Stimulated activated naive CD4-positive, alpha-beta T cell treated with Interleukin-2 at 50 U/mL for 16 hours (primary cell): ENCODE results near the gene SETBP1.
A peak's percentile ranks its signal among the peaks of the same experiment; 100 is the strongest.

Source experiments
- DNase-seq: peaks from one replicate; lab custom pipeline; 2025; lab: John Stamatoyannopoulos, UW

Gene SETBP1

DNA sequence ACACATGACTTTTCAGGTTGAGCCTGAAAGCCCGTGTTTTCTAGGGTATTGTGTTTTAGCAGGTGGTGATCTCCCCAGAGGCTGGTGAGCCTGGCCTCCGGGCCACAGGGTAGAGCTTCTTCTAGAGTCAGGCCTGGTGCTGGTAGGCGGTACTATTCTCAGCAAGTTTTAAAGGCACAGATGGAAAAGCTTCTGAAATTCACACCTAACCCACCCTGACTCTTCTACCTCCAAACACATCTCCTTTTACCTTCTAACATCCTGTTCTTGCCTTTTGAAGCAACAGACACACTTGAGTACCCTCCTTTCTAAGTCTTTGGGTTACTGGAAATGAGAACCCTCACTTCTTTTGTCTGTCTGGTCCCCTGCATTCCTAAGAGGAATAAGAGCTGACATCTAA is 191.1 kb downstream of the SETBP1 start:
- no peak for DNase-seq

DNA sequence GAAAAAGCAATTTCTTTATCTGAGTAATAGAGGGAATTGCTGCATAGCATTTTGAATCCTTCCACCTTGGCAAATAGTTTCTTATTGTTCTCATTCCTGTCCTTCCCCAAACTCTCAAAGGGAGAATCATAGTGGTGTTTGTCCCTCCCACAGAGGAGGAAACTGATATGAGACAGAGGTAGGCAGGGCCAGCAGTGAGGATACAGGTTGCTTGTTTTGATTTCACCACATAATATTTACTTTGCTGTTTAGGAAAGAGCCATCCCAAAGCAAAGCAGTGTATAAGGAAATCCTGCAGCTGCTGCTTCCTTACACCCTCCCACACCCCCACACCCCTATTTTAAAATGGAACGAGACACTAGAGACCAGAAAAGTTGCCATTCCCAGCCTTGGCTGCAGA is 195.3 kb downstream of the SETBP1 start:
- DNase-seq: no peak

DNA sequence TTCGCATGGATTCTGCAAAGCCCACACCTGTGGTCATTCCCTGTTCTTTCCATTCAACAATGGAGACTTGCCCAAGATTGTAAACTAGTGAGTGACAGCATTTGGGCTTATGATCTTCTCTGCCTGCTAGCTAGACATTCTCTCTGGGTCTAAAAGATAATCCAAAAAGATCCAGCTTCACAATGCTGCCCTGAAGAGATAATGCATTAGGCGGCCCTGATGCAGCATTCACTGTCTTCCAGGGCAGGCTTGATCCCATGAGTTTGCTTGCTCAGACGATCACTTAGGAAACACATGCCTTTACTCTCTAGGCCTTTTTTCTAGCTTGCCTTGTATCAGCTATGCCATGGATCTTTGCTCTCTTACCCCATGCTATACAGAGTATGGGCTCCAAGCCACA is 196.1 kb downstream of the SETBP1 start:
- no peak for DNase-seq

- DNase-seq: no peak
Measured at GRCh38 chr18:44878335-44878734, 197.6 kb downstream of the SETBP1 start.

DNA sequence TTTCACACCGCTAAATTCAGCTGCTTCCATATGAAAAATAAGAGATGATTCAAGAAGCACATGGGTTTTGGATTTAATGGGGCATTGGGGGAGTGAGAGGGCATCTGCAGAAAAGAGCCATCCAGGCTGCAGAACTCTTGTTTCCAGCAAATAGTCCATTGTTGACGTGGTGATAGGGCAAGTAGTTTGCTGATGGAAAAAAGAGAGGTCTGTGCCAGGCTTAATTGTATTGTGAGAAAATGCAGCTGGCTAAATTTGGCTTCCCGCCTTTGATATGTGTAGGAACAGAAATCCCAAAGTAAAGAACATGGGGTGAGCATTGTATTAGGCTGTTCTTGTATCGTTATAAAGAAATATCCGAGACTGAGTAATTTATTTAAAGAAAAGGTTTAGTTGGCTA is 199.5 kb downstream of the SETBP1 start:
- no peak for DNase-seq

GRCh38 chr18:44881461-44882162 is 200.9 kb downstream of the SETBP1 start:
- no peak for DNase-seq

- DNase-seq: no peak
Measured at GRCh38 chr18:44882163-44882868, 201.6 kb downstream of the SETBP1 start.

DNA sequence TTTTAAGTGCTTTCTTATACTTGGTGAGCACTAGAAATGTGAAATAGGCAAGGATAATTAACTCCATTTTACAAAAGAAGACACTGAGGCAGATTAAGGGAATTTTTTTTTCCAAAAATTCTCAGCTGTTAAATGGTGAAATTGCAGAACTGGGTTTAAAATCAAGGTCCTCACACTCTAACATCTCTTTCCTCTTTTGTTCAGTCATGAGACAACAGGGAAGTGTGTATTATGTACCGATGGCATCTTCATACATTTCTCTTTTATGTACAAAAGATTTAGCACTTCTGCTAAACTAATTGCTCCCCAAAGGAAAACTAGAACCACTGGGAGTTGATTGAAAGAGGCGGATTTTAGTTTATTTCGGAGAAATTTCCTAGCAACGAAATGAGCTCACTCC is 203.0 kb downstream of the SETBP1 start:
- DNase-seq: no peak

DNA sequence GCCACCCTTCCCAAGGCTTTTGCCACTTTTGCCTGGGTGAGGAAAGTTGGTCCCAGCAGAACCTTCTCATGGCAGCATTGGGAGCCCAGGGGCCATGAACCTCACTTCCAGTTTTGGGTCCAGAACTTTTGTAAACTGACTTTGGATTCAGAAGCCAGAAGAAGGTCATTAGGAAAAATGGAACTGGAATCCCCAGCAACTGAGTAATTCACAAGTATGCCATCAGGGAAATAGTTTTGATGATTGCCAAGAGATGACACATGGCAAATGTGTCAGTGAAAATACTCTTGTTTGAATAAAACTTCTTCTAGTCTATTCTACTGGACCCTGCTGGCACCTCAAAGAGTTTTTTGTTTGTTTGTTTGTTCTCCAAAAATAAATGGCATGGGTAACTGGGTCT is 203.7 kb downstream of the SETBP1 start:
- DNase-seq: no peak

DNA sequence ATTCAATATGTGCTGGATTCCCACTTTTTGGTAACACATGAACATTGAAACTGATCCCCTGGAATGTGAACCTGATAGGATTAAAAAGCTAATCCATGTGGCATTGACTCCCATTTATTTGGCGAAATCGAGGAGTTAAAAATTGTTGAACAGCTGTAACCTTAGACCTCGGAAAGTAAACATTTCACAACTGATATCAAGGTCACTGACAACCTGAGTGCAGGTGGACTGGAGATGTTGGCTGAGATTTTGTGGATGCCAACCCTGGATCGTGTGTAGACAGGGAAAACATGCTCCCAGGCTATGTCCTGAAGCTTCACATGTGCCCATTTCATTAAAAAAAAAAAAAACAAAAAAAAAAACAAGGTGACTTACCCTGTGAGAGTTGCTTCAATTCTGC is 204.8 kb downstream of the SETBP1 start:
- no peak for DNase-seq

DNA sequence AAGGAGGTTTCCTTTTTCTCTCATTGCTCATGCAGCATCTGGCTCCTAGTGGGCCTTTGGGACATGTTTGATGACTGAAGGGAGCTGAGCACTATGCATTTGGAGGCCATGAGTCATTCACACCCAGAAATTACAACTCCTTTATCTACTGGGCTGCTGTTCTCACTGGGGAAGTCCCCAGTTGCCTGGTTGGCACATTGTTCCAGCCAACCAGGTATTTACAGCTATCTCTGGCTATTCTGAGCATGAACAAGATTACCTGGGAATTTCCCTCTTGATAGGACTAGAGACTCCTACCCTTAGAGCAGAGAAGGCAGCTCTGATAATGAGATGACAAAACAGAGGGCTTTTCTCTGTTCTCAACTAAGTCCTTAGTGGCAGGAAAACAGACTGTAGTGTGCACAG is 206.5 kb downstream of the SETBP1 start:
- peak; percentile 57 for DNase-seq

GRCh38 chr18:44889111-44889510 is 208.4 kb downstream of the SETBP1 start:
- DNase-seq: no peak

- no peak for DNase-seq
Measured at GRCh38 chr18:44893045-44893706, 212.5 kb downstream of the SETBP1 start.

- no peak for DNase-seq
Measured at GRCh38 chr18:44893966-44894365, 213.3 kb downstream of the SETBP1 start.

DNA sequence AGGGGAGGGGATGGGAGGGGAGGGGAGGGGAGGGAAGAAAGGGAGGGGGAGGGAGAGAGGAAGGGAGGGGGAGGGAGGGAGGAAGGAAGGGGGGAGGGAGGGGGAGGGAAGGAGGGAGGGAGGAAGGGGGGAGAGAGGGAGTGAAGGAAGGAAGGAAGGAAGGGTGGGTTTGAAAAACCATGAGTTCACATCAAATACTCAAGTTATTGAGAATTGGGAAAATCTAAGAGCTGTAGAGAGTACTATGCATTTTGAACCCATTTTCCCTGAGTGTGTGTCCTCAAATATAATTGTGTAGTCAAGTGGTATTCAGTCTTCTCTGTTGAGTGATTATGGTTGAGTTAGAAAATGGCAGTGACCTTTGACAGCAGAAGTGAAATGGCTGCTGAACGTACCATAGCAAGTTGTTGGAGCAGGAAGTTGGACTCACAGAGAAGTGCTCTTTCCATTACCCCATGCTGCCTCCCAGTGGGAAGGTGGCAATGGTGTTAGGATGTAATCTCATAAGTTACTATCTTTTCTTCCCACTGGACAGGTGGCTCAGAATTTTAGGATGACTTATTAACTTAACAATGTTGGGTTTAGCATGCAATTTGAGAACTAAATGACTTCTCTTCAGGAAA is 214.6 kb downstream of the SETBP1 start:
- DNase-seq: no peak

DNA sequence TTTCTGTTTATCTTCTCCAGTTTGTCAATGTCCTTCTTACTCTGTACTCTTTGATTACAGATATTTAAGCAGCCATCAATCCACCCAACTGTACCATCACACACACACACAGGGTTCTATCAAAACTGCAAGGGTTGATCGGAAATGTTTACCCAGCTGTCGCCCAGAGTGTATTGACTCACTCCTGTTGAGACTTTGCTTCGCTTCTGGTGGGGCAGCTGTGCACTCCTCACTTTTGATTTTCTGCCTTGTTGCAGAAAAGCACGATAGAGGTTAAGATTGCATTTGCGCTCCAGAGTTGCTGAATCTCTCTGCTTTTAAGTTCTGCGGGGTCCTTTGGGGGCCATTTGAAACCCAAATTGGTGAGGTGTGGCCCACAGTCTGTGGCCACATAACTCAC is 216.2 kb downstream of the SETBP1 start:
- no peak for DNase-seq

GRCh38 chr18:44897411-44897810 is 216.7 kb downstream of the SETBP1 start:
- DNase-seq: no peak

DNA sequence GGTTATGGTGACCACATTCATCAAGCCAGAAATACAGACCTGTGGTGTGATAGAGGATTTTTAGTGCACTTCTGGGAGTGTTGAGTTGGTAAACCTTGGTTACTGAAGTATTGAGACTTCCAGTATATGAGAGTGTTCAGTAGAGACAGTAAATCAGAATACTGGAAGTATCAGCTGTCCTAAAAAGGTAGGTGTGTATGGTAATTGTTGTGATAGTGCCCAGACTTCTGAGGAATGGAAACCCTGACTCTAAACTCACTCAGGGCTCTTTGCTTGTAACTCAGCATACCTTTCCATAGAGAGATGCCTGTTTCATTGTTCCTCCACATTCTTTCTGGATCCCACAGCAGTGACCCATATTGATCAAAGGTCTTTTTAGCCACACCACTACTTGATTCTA is 217.1 kb downstream of the SETBP1 start:
- no peak for DNase-seq

GRCh38 chr18:44898498-44898897 is 217.8 kb downstream of the SETBP1 start:
- DNase-seq: no peak

GRCh38 chr18:44899832-44900231 is 219.1 kb downstream of the SETBP1 start:
- no peak for DNase-seq

DNA sequence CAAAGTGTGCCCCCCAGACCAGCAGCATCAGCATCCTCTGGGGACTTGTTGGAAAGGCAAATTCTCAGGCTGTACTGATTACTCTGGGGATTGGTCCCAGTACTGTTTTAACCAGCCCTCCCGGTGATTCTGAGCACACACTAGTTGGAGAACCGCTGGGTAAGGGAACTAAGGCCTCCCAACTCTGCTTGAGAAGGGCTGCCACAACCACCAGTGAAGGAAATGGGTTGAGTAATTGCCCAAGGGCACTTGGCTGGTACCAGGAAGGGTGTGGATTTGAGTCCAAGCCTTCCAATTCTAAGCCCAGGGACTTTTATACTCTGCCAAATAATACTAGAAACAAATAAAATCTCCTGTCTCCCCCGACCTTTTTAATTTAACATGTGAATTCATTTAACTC is 219.9 kb downstream of the SETBP1 start:
- DNase-seq: no peak

DNA sequence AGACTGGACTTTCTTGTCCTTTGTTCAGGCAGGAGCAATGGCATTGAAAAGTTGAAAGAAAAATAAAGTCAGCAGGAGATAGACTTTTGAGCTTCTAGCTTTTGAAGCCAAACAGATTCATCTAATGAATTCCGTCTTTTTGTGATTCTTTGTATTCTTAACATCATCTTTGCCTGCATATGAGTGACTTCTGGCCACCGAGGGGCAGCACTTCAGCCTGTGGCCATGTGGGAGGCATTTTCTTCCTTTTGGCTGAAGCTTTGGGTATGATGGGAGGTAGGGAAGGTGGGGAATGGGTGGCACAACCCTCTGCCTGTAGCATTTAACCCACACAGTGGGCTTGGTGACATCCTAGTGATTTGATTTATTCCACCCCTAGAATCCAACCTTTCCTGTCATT is 220.6 kb downstream of the SETBP1 start:
- DNase-seq: no peak

- no peak for DNase-seq
Measured at GRCh38 chr18:44903327-44903726, 222.6 kb downstream of the SETBP1 start.
